Fibroblast of the aortic adventitia (primary cell): Measurements from ENCODE around the gene GATA3. TPM values are rescaled to one million over a fixed set of nuclear protein-coding genes. Genes with fewer than 3 reads are reported as not detected.
"Not testable (repeated sequence)": the region's sequence is repeated elsewhere in the genome, so short reads cannot be mapped to it uniquely, and the experiment has no call there.

Experiments
- DNase-seq: peaks from one replicate; pipeline ENCODE4 v3.0.0-alpha.2; 2010; ENCODE audit warnings: low read depth
- H3K4me3 ChIP-seq: 2 replicates; pipeline ENCODE4 v1.5.1; 2011; ENCODE audit warnings: low read depth, mild to moderate bottlenecking, control low read depth, low read length, moderate library complexity
- total RNA-seq: library from RNA; depleted of rRNA; stranded (reverse); fragments of >200 nt; gene quantifications from 2 replicates; pipeline ENCODE4 v1.2.3, GENCODE V29; 2012; ENCODE audit warnings: low replicate concordance
- TF ChIP-seq, protein P1 (sequence below): IDR thresholded peaks from 2 replicates; pipeline ENCODE4 v1.5.1; 2011; ENCODE audit warnings: mild to moderate bottlenecking, low read length, control low read depth, inconsistent platforms; ENCODE audit not compliant: insufficient read depth

The GATA3 gene
- total RNA-seq, 1 donor = not detected

DNA sequence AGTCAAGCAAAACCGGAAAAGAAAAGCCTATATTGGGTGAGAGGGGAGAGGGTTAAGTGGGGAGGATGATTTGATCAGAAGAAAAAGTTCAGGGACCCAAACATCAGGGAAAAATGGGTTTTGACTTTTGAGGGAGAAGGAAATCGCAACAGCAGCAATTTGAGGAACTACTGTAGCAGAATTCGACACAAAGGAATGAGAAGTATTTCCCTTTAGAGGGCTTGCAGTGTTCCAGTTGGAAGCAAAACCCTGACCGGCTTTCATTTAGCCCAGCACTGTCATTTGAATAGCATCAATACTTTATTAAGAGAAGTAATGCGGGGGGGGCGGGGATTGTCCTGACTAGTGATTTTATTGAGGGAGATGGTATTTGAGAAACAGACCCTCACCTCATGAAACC, 37.2 kb upstream of the GATA3 start:
- no peak overlapping the region for H3K4me3 ChIP-seq
- TF ChIP-seq, protein P1, sequence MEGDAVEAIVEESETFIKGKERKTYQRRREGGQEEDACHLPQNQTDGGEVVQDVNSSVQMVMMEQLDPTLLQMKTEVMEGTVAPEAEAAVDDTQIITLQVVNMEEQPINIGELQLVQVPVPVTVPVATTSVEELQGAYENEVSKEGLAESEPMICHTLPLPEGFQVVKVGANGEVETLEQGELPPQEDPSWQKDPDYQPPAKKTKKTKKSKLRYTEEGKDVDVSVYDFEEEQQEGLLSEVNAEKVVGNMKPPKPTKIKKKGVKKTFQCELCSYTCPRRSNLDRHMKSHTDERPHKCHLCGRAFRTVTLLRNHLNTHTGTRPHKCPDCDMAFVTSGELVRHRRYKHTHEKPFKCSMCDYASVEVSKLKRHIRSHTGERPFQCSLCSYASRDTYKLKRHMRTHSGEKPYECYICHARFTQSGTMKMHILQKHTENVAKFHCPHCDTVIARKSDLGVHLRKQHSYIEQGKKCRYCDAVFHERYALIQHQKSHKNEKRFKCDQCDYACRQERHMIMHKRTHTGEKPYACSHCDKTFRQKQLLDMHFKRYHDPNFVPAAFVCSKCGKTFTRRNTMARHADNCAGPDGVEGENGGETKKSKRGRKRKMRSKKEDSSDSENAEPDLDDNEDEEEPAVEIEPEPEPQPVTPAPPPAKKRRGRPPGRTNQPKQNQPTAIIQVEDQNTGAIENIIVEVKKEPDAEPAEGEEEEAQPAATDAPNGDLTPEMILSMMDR = no peak
- peak; percentile 43 for DNase-seq

DNA sequence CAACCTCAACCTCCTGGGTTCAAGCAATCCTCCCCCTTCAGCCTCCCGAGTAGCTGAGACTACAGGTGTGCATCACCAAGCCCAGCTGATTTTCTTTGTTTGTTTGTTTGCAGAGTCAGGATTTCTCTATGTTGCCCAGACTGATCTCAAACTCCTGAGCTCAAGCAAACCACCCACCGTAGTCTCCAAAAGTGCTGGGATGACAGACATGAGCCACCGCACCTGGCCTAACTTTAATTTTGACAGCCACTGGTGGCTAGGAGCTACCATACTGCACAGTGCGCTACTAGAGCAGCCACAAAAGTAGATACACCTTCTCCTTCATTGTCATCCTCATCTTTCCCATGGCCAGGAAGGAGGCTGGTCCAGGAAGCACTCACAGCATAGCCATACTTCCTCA, 31.2 kb upstream of the GATA3 start:
- TF ChIP-seq, protein P1 = no peak
- no peak overlapping the region for H3K4me3 ChIP-seq
- DNase-seq = no peak

DNA sequence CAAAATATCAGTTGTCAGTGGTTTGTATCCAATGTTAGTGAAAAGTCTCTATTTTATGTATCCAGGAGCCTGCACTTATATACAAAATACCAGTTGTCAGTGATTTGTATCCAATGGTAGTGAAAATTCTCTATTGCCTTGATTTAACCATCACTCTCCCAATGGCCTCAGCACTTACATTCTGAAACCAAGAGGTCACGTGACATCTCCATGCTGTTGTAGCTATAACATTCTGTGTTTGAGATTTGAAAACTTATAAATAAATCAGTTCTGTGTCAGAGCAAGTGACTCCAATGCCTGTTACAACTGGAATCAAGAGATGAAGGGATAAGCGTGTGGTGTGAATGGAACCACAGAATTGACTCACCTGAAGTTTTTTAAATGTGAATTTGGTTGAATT, 30.6 kb upstream of the GATA3 start:
- H3K4me3 ChIP-seq = no peak overlapping the region
- TF ChIP-seq, protein P1 = no peak
- no peak for DNase-seq

DNA sequence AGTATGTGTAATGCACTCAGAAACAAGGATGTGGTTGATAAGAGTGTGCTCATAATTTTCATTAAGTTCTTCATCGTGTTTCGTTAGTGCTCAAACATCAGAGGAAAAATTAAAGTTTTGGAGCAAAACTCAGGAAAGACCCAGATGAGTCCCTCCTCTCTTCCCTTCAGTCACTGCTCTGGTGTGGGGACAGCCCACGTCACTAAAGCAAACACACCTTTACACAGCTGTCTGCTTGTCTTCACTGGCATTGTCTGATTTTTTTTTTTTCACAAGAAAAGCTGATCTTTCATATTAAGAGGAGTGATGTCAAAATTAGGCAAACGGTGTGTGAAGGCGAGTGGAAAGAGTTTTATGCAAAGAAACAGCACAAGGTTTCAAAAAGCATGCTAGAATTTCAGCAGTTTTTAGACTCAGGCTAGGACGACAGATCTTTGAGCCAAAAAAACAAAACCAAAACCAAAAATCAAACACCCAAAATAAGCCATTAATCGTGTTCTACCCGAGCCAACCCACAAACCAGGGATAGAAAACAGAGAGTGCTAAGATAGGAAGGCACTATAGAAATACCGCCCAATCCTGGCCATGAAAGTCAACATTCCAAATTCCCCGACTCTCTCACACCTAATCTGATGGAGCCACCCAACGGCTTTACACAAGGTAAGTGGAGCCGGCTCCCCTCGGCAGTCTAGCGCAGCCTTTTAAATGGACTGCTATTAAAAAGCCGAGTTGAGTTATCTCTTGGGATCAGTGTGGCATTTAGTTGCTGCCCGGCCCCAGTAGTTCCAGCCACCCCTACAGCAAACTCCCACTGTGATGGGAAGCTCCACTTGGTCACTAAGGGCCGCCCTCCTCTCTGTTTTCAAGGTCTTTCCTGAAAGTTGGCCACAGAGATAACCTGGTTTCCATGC, 27.9 kb upstream of the GATA3 start:
- DNase-seq = no peak
- peak overlapping the region; percentile 44 for H3K4me3 ChIP-seq
- TF ChIP-seq, protein P1 = no peak

DNA sequence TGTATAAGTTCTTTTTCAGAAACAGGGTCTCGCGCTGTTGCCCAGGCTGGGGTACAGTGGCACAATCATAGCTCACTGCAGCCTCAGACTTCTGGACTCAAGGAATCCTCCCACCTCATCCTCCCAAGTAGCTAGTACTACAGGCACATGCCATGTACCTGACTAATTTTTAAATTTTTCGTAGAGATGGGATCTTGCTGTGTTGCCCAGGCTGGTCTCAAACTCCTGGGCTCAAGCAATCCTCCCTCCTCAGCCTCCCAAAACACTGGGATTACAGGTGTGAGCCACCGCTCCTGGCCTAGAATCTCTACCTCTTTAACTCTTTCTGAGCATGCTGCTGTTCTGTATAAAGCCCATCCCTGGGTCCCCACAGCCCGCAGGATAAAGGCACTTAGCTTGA, 23.3 kb upstream of the GATA3 start:
- not testable (repeated sequence) for DNase-seq, H3K4me3 ChIP-seq

DNA sequence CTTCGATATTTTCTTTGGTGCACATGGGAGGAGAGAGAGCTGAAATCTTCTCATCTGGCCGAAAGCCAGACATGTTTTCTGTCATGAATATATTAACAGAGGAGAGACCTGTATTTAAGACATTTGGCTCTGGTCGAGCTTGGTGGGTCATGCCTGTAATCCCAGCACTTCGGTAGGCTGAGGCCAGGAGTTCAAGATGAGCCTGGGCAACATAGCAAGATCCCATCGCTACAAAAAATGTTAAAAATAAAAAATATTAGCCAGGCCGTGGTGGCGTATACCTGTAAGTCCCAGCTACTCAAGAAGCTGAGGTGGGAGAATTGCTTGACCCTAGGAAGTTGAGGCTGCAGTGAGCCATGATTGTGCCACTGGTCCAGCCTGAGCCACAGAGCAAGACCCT, 21.9 kb upstream of the GATA3 start:
- no peak overlapping the region for H3K4me3 ChIP-seq
- TF ChIP-seq, protein P1 = no peak
- DNase-seq = no peak

DNA sequence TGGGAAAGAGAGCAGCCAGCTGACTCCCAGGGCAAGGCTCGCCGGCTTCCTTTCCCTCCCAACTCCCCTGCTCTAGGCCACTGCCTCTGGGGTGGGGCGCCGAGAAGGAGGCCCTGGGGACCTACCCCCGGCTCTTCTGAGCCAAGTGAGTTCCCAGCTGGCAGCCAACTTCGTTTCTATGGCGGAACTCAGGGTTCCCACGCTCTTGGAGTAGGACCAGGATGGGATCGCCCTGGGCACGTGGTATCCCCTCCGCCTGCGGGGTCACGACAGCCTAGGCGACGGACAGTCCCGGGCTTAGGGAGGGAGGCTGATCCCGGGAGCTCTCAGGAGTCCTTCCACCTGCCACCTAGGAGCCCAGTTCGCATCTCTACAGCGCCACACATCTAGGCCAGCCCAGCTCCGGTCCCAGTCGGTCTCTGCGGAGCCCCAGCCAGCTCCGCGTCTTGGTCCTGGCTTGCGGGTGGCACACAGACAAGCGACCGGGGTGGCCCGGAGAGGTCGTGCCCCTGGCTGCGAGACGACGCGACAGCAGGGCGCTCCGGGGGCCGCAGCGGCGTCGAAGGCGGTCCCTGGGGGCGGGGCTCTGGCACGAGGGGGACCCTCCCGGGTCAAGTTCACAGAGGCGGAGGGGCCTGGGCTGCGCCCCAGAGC, 20.5 kb upstream of the GATA3 start:
- DNase-seq = no peak
- no peak overlapping the region for H3K4me3 ChIP-seq
- TF ChIP-seq, protein P1 = no peak
